Eye (tissue), 1 donor: ENCODE data around the gene MMP7.

Source experiments
- DNase-seq: peaks from one replicate; pipeline ENCODE4 v3.0.0-alpha.2; 2015

Gene MMP7

GRCh38 chr11:102491969-102492368 is 38.6 kb downstream of the MMP7 start:
- no peak for DNase-seq

GRCh38 chr11:102489186-102490145 is 41.1 kb downstream of the MMP7 start:
- no peak for DNase-seq

- DNase-seq, result no peak
These were observed 42.3 kb downstream of the MMP7 start for GRCh38 chr11:102488208-102488607.

GRCh38 chr11:102487214-102487613 is 43.3 kb downstream of the MMP7 start:
- no peak for DNase-seq

- no peak for DNase-seq
These were observed 44.0 kb downstream of the MMP7 start for GRCh38 chr11:102486584-102486983.

- no peak for DNase-seq
These were observed 45.3 kb downstream of the MMP7 start for GRCh38 chr11:102485095-102485722.

GRCh38 chr11:102482433-102482832 is 48.1 kb downstream of the MMP7 start:
- DNase-seq, result no peak

GRCh38 chr11:102479733-102480132 is 50.8 kb downstream of the MMP7 start:
- DNase-seq, result no peak

GRCh38 chr11:102478673-102479299 is 51.8 kb downstream of the MMP7 start:
- no peak for DNase-seq

GRCh38 chr11:102476812-102477211 is 53.7 kb downstream of the MMP7 start:
- DNase-seq, result no peak

GRCh38 chr11:102476069-102476468 is 54.5 kb downstream of the MMP7 start:
- DNase-seq, result no peak

GRCh38 chr11:102473543-102473942 is 57.0 kb downstream of the MMP7 start:
- DNase-seq, result no peak

- no peak for DNase-seq
These were observed 58.4 kb downstream of the MMP7 start for GRCh38 chr11:102472127-102472526.

- DNase-seq, result no peak
These were observed 59.1 kb downstream of the MMP7 start for GRCh38 chr11:102471474-102471873.
